ENCODE measurements around the gene MAML3.

DNA sequence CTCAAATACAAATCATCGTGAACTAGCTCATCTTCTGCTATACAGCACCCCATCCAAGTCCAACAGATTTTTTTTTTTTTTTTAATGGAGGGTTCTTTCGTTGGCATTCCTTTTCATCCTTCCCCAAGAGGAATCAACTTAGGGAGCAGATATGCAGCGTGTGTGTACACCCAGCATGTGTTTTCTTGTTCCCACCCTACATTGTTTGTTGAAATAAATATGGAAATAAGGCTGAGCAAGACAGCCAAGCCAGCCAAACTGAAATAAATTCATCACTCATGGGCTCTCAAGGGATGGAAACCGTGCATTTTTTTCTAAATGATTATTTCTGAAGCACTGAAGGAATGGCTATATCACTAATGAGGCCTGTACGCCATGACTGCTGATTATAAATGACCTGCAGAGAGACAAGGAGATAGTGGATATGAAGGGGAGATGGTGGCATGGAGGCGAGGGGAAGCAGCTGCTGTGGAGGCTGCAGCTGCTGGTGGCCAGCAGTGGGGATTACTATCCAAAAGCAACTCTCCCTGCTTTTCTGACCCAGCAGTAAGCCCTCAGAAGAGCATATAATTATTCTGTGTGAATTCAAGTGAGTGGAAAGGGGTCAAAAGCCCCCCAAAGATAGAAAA is 314.5 kb downstream of the MAML3 start:
- TF ChIP-seq, protein P1, sequence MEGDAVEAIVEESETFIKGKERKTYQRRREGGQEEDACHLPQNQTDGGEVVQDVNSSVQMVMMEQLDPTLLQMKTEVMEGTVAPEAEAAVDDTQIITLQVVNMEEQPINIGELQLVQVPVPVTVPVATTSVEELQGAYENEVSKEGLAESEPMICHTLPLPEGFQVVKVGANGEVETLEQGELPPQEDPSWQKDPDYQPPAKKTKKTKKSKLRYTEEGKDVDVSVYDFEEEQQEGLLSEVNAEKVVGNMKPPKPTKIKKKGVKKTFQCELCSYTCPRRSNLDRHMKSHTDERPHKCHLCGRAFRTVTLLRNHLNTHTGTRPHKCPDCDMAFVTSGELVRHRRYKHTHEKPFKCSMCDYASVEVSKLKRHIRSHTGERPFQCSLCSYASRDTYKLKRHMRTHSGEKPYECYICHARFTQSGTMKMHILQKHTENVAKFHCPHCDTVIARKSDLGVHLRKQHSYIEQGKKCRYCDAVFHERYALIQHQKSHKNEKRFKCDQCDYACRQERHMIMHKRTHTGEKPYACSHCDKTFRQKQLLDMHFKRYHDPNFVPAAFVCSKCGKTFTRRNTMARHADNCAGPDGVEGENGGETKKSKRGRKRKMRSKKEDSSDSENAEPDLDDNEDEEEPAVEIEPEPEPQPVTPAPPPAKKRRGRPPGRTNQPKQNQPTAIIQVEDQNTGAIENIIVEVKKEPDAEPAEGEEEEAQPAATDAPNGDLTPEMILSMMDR (IDR thresholded peaks at IDR 0.05; ENCODE audit: poor library complexity), result no peak
- no peak for TF ChIP-seq EZH2phosphoT487 (IDR thresholded peaks at IDR 0.05; ENCODE audit: low read depth, severe bottlenecking, unreplicated experiment)

Measured in hepatocyte (in vitro differentiated cells).